HepG2 (cell line): ENCODE measurements around the gene WDR89. TPM values are rescaled to one million over a fixed set of nuclear protein-coding genes. Genes with fewer than 3 reads are reported as not detected.

Experiments
- ARID4A ChIP-seq: sonication (generic); formaldehyde crosslinking; IDR thresholded peaks from 2 replicates; pipeline ENCODE4 v1.5.0; 2020; ENCODE audit warnings: mild to moderate bottlenecking, missing genetic modification reagents, borderline replicate concordance
- ELF1 ChIP-seq: sonication (generic); formaldehyde crosslinking; IDR thresholded peaks from 2 replicates; pipeline ENCODE4 v1.4.0; 2020; ENCODE audit warnings: missing genetic modification reagents
- GABPA ChIP-seq, 2 experiments: IDR thresholded peaks; 2 replicates each; pipeline ENCODE4 v1.6.1; 2011 to 2016; ENCODE audit warnings: low read depth in 2 of 2, low read length in 1 of 2, missing biosample characterization in 1 of 2, missing genetic modification characterization in 1 of 2
- GABPB1 ChIP-seq: IDR thresholded peaks from 2 replicates; pipeline ENCODE4 v1.6.1; 2016; ENCODE audit warnings: mild to moderate bottlenecking, missing genetic modification reagents, moderate library complexity, missing compliant biosample characterization
- HIVEP1 ChIP-seq: sonication (generic); formaldehyde crosslinking; IDR thresholded peaks from 2 replicates; pipeline ENCODE4 v1.4.0; 2020; ENCODE audit warnings: mild to moderate bottlenecking, missing genetic modification reagents
- NCOA2 ChIP-seq: sonication (generic); formaldehyde crosslinking; IDR thresholded peaks from 2 replicates; pipeline ENCODE4 v1.8.0; 2022; ENCODE audit warnings: inconsistent platforms
- NR2F2 ChIP-seq: IDR thresholded peaks from 2 replicates; pipeline ENCODE4 v1.6.1; 2012; ENCODE audit warnings: low read depth, inconsistent platforms, borderline replicate concordance
- NR3C1 ChIP-seq: sonication (generic); formaldehyde crosslinking; IDR thresholded peaks from 2 replicates; pipeline ENCODE4 v1.4.0; 2020; ENCODE audit warnings: missing genetic modification reagents
- PHF20 ChIP-seq: sonication (generic); formaldehyde crosslinking; IDR thresholded peaks from 2 replicates; pipeline ENCODE4 v1.5.0; 2020; ENCODE audit warnings: mild to moderate bottlenecking, missing genetic modification reagents
- RORA ChIP-seq: sonication (generic); formaldehyde crosslinking; IDR thresholded peaks from 2 replicates; pipeline ENCODE4 v1.5.0; 2020; ENCODE audit warnings: mild to moderate bottlenecking, missing genetic modification reagents, moderate library complexity
- SIN3A ChIP-seq: IDR thresholded peaks from 2 replicates; pipeline ENCODE4 v1.6.1; 2011; ENCODE audit warnings: low read depth, mild to moderate bottlenecking, control low read depth, low read length, borderline replicate concordance
- SP140L ChIP-seq: sonication (generic); formaldehyde crosslinking; IDR thresholded peaks from 2 replicates; pipeline ENCODE4 v1.4.0; 2020; ENCODE audit warnings: missing genetic modification reagents, borderline replicate concordance
- XRCC5 ChIP-seq: fragments of 200-400 bp; formaldehyde crosslinking; optimal IDR thresholded peaks from 2 replicates; pipeline ENCODE3; 2017; ENCODE audit warnings: mild to moderate bottlenecking, low read length
- ZBTB20 ChIP-seq: sonication (generic); formaldehyde crosslinking; IDR thresholded peaks from 2 replicates; pipeline ENCODE4 v1.8.1; 2023; ENCODE audit warnings: missing genetic modification reagents, low read depth, mild to moderate bottlenecking, borderline replicate concordance
- ZMYM4 ChIP-seq: sonication (generic); formaldehyde crosslinking; IDR thresholded peaks from 2 replicates; pipeline ENCODE4 v1.8.1; 2023; ENCODE audit warnings: mild to moderate bottlenecking, missing genetic modification reagents
- ZNF180 ChIP-seq: sonication (generic); formaldehyde crosslinking; IDR thresholded peaks from 2 replicates; pipeline ENCODE4 v1.4.0; 2020; ENCODE audit warnings: low read depth, missing genetic modification reagents, borderline replicate concordance
- ZNF205 ChIP-seq: IDR thresholded peaks from 2 replicates; pipeline ENCODE4 v1.6.1; 2018; ENCODE audit warnings: missing biosample characterization, missing genetic modification reagents
- ZNF354B ChIP-seq: sonication (generic); formaldehyde crosslinking; IDR thresholded peaks from 2 replicates; pipeline ENCODE4 v1.8.0; 2022; ENCODE audit warnings: mild to moderate bottlenecking, missing genetic modification reagents
- ZNF772 ChIP-seq: sonication (generic); formaldehyde crosslinking; IDR thresholded peaks from 2 replicates; pipeline ENCODE4 v1.5.0; 2020; ENCODE audit warnings: mild to moderate bottlenecking, missing genetic modification reagents
- ZSCAN31 ChIP-seq: sonication (generic); formaldehyde crosslinking; IDR thresholded peaks from 2 replicates; pipeline ENCODE4 v1.5.0; 2020; ENCODE audit warnings: low read depth, mild to moderate bottlenecking, missing genetic modification reagents
- ZZZ3 ChIP-seq: sonication (generic); formaldehyde crosslinking; IDR thresholded peaks from 2 replicates; pipeline ENCODE4 v1.4.0; 2020; ENCODE audit warnings: missing genetic modification reagents, mild to moderate bottlenecking, borderline replicate concordance
- polyA plus RNA-seq, 8 experiments: library from polyadenylated mRNA; depleted of rRNA in 3 of 8; stranded (reverse) in 7 of 8; unstranded in 1 of 8; fragments of >200 nt; fragmentation: Illumina TruSeq in 4 of 8; extraction: Trizol in 4 of 8; gene quantifications; 2 replicates each; pipeline versions ENCODE4 v1.2.1 to v1.2.3, GENCODE V29; 2011 to 2016; ENCODE audit warnings: low read depth in 4 of 8, missing spikeins in 1 of 8, mixed read lengths in 1 of 8; ENCODE audit not compliant: insufficient read depth in 1 of 8
- total RNA-seq, 5 experiments: library from RNA; depleted of rRNA; stranded (reverse); fragments of >200 nt; fragmentation: Illumina TruSeq; extraction: Trizol; gene quantifications; 2 replicates each; pipeline ENCODE4 v1.2.3, GENCODE V29; 2016; ENCODE audit warnings: low read depth in 1 of 5
- TF ChIP-seq, protein P1 (sequence below): sonication (generic); formaldehyde crosslinking; IDR thresholded peaks from 2 replicates; pipeline ENCODE4 v1.5.1; 2020; ENCODE audit warnings: missing genetic modification reagents, mild to moderate bottlenecking, borderline replicate concordance
- TF ChIP-seq, protein P2 (sequence below): sonication (generic); formaldehyde crosslinking; IDR thresholded peaks from 2 replicates; pipeline ENCODE4 v1.4.0; 2020; ENCODE audit warnings: missing genetic modification reagents, borderline replicate concordance

WDR89 gene
- total and polyA plus RNA-seq, 2 of the 13 experiments (the other 11 are each of a cell fraction or from before 2014, with no cell fraction given) = 5.2 to 20.1 TPM

- no peak for TF ChIP-seq ZMYM4 (CRISPR knock-in tag)
- no peak for TF ChIP-seq RORA (CRISPR knock-in tag)
- TF ChIP-seq ELF1 (CRISPR knock-in tag) = peak; percentile 90
- 0 out of 2 replicates have a peak, but pooled peaks have one; percentile 55 for TF ChIP-seq GABPB1 (CRISPR knock-in tag)
- TF ChIP-seq, protein P1, sequence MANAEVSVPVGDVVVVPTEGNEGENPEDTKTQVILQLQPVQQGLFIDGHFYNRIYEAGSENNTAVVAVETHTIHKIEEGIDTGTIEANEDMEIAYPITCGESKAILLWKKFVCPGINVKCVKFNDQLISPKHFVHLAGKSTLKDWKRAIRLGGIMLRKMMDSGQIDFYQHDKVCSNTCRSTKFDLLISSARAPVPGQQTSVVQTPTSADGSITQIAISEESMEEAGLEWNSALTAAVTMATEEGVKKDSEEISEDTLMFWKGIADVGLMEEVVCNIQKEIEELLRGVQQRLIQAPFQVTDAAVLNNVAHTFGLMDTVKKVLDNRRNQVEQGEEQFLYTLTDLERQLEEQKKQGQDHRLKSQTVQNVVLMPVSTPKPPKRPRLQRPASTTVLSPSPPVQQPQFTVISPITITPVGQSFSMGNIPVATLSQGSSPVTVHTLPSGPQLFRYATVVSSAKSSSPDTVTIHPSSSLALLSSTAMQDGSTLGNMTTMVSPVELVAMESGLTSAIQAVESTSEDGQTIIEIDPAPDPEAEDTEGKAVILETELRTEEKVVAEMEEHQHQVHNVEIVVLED (CRISPR knock-in tag) = peak; percentile 91; the same call in 1 of the 2 replicates
- no peak for TF ChIP-seq ZNF180
- TF ChIP-seq GABPA (IDR thresholded peaks at IDR 0.05; ENCODE audit: low read depth, low read length) = no peak
- peak; percentile 84 for TF ChIP-seq GABPA (CRISPR knock-in tag; IDR thresholded peaks at IDR 0.05; ENCODE audit: low read depth)
- TF ChIP-seq ZNF205 (CRISPR knock-in tag) = no peak
- peak; percentile 51; the same call in 1 of the 2 replicates for TF ChIP-seq ZZZ3
- TF ChIP-seq PHF20 (CRISPR knock-in tag) = peak; percentile 20; the same call in 1 of the 2 replicates
- no peak for TF ChIP-seq ARID4A (CRISPR knock-in tag)
- TF ChIP-seq ZNF354B (CRISPR knock-in tag) = no peak
- no peak for TF ChIP-seq SP140L
- no peak for TF ChIP-seq HIVEP1 (CRISPR knock-in tag)
- no peak for TF ChIP-seq NR2F2
- no peak for TF ChIP-seq ZNF772 (CRISPR knock-in tag)
- peak; percentile 52; the same call in 1 of the 2 replicates for TF ChIP-seq SIN3A
- TF ChIP-seq, protein P2, sequence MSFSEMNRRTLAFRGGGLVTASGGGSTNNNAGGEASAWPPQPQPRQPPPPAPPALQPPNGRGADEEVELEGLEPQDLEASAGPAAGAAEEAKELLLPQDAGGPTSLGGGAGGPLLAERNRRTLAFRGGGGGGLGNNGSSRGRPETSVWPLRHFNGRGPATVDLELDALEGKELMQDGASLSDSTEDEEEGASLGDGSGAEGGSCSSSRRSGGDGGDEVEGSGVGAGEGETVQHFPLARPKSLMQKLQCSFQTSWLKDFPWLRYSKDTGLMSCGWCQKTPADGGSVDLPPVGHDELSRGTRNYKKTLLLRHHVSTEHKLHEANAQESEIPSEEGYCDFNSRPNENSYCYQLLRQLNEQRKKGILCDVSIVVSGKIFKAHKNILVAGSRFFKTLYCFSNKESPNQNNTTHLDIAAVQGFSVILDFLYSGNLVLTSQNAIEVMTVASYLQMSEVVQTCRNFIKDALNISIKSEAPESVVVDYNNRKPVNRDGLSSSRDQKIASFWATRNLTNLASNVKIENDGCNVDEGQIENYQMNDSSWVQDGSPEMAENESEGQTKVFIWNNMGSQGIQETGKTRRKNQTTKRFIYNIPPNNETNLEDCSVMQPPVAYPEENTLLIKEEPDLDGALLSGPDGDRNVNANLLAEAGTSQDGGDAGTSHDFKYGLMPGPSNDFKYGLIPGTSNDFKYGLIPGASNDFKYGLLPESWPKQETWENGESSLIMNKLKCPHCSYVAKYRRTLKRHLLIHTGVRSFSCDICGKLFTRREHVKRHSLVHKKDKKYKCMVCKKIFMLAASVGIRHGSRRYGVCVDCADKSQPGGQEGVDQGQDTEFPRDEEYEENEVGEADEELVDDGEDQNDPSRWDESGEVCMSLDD = no peak
- no peak for TF ChIP-seq XRCC5
- TF ChIP-seq NCOA2 (CRISPR knock-in tag) = no peak
- TF ChIP-seq ZBTB20 = no peak
- TF ChIP-seq ZSCAN31 = no peak
- no peak for TF ChIP-seq NR3C1
Observed at GRCh38 chr14:63642229-63642611, 549 bp upstream of the WDR89 start (continued).
